ENCODE measurements around the gene ANKH. TPM values are rescaled to one million over a fixed set of nuclear protein-coding genes. Genes with fewer than 3 reads are reported as not detected.

Gene ANKH
- total RNA-seq, 1 donor from 2014 or later: 35.8 TPM

DNA sequence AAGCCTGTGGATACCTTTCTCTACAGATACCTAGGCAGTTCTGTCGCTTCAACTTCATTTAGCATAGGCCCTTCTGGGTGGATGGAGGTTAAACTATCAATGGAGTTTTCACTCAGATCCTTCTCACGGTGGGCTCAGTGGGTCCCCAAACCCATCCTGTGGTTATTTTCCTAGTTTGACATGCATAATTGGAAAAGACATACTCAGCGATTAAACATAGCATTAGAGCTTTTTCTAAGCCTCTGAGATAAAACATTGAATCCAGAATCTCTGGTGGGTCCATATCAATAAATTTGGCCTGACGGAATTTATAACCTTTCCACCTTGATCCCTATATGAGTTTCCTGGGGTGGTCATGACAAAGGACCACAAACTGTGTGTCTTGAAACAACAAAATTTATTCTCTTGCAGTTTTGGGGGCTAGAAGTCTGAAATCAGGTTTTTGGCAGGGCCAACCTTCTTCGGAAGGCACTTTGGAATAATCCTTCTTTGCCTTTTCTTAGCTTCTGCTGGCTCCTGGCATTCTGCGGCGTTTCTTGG, 208.8 kb downstream of the ANKH start:
- DNase-seq: no peak

DNA sequence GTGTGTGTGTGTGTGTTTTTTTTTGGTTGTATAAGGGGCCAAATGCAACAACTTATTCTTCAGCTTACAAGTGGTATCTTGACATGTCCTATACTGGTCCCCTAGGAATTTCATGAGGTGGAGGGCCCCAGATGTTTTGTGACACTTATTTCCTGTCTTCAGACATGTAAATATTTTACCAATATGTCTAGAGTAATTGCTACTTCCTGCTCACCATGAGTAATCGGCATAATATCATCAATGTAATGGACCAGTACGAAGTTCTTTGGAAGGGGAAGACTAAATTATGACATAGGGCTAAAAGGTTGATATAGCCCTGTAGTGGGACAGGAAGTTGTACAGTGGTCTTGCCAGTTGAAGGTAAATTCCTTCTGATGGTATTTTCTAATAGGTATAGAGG, 210.7 kb downstream of the ANKH start:
- DNase-seq: no peak

DNA sequence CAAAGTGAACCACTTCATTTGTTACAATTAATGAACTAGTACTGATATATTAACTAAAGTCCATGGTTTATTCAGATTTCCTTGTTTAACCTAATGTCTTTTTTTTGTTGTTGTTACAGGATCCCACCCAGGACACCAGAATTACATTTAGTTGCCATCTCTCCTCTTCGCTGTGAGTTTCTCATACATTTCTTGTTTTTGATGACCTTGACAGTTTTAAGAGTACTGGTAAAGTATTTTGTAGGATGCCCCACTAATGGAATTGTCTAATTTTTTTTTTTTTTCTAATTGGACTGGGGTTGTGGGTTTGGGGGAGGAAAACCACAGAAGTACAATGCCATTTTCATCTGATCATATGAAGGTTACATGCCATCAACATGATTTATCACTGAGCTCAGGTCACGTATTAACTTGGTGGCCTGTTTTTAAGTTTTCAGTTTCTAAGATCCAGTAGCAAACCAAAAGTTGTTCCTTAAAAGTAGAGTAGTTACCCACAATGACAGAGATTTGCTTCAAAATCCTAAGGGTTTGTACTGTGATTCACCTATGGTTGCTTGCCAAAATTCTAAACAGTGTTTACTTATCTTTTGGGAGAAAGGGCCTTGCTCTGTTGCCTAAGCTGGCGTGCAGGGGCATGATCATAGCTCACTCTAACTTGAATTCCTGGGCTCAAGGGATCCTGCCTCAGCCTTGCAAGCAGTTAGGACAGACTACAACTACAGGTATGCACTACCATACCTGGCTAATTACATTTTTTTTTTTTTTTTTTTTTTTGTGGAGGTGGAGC, 211.6 kb downstream of the ANKH start:
- DNase-seq: peak; percentile 44

DNA sequence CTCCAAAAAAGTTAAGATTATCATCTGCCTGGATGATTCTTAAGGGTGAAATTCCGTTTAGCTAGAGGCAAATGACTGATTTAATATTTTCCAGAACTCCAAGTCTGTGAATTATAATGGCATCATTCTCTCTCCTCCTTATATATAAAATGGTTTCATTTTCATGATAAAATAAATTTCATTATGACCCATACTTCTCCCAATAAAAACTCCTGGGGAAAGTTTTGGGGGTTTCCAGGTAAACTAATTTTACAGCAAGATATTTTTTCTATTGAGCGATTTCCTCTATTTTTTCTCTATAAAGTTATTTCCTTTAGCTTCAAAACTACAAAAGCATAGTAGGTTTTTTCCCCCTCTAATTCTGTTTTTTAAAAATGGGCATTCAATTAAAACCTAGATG, 214.7 kb downstream of the ANKH start:
- DNase-seq: no peak

DNA sequence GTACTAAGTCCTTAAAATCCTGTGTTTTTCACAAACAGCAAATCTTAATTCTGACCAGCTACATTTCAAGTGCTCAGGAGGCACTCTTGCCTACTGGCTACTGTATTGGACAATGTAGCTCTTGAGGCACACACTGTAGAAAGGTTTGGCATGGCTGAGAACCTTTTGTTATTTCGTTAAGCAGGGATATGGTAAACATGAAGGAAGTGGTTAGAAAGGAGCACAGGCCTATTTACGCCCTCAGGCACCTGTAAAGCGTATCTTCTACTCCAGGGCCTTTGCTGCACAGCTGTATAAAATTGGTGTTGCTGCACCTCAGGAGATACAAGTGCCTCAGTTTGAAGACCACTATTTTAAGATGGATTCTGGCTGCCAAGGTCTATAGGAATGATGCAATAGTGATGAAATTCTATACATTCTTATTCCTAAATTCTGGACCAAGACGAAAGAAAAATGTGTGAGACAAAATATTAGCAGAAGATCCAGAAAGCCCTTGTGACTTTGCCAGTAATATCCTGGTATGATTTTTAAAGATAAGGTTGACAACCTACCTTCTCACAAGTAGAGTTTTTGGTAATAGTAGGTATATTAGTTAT, 216.3 kb downstream of the ANKH start:
- no peak for DNase-seq

Small RNAs within 50 kb of the gene (small RNA-seq; reads per million reads assigned to genes)
- gene HNRNPKP5 (ENCODE audit: low replicate concordance) (not detected), gene MIR4637 (ENCODE audit: low replicate concordance) (not detected)

Other genes with a start within 250 kb of the ANKH start
- gene OTULIN, start 207.1 kb downstream of the ANKH start, total RNA-seq: 43.1 TPM